HFFc6 (cell line): ENCODE data around the gene SH3RF3. TPM values are rescaled to one million over a fixed set of nuclear protein-coding genes. Genes with fewer than 3 reads are reported as not detected.

Experiments
- DNase-seq: peaks from one replicate; pipeline ENCODE4 v3.0.0-alpha.2; 2018
- H3K27ac Mint-ChIP-seq: 2 replicates; pipeline ENCODE4 v1.8.0; 2020; ENCODE audit warnings: mild to moderate bottlenecking, mixed read lengths
- H3K27me3 Mint-ChIP-seq: 2 replicates; pipeline ENCODE4 v1.8.0; 2021; ENCODE audit warnings: mild to moderate bottlenecking, moderate library complexity, mixed read lengths; ENCODE audit not compliant: insufficient read depth
- H3K36me3 Mint-ChIP-seq: 2 replicates; pipeline ENCODE4 v1.8.0; 2021; ENCODE audit warnings: low read depth, mixed read lengths
- H3K4me1 Mint-ChIP-seq: 2 replicates; pipeline ENCODE4 v1.8.0; 2020; ENCODE audit warnings: low read depth, mixed read lengths
- H3K4me3 Mint-ChIP-seq: 2 replicates; pipeline ENCODE4 v1.8.0; 2020; ENCODE audit warnings: mild to moderate bottlenecking, moderate library complexity, mixed read lengths
- H3K9me3 Mint-ChIP-seq: 2 replicates; pipeline ENCODE4 v1.8.0; 2020; ENCODE audit warnings: mild to moderate bottlenecking, mixed read lengths
- total RNA-seq, 6 experiments: library from RNA; stranded (reverse); fragmentation: NEBNext Ultra II Directional; extraction: Animal tissue kit (Norgen Biotek cat#: 25700); gene quantifications; 2 replicates in 1 of 6; 3 replicates in 5 of 6; pipeline ENCODE4 v1.2.3, GENCODE V29; 2021
- TF ChIP-seq, protein P1 (sequence below): fragments of 200-600 bp; sonication (generic); IDR thresholded peaks from 2 replicates; pipeline ENCODE4 v1.5.0; 2021; ENCODE audit warnings: antibody characterized with exemption, mild to moderate bottlenecking

Gene SH3RF3
- total RNA-seq, 6 experiments from 2014 or later: 2.4 to 4.4 (median 3.7) TPM

DNA sequence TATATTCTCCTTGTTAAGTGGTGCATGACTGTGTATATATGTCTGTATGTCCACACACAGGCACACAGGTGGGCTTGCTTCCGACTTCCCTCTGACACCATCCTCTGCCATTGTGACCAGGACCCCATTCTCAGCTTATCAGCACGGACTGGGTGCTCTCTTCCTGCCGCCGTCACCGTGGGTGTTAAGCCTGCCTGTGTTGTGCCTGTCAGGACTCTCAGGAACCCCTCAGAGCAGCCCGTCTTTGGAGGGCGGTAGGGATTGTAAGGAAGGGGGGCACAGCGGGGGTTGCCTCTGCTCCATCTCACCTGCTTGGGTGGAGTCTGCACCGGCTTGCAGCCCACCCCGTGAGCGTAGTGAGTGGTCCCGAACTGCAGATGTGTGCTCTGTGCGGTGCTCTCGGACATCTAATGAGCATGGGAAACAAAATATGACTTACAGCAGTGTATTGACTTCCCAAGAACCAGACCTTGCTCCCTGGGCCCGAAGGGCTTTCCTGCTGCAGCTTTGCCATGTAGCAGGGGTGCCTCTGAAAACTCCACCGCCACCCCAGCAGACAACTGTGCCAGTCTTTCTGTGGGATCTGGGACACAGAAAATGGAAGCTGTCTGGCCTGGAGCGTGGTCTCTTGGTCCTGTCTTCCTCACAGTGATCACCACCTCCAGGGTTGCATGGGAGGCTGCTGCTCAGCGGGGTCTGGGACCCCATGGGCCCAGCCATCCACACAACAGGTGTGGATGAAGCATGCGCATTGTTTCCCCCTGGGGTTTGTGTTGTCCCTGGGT is 58.9 kb downstream of the SH3RF3 start:
- no peaks in the 10 kb centered on the region for H3K9me3 Mint-ChIP-seq
- no peak overlapping the region for H3K27ac Mint-ChIP-seq
- no peak overlapping the region for H3K4me3 Mint-ChIP-seq
- no peaks in the 10 kb centered on the region for H3K36me3 Mint-ChIP-seq
- no peak for DNase-seq
- peaks cover 27% of the 10 kb centered on the region for H3K4me1 Mint-ChIP-seq
- TF ChIP-seq, protein P1, sequence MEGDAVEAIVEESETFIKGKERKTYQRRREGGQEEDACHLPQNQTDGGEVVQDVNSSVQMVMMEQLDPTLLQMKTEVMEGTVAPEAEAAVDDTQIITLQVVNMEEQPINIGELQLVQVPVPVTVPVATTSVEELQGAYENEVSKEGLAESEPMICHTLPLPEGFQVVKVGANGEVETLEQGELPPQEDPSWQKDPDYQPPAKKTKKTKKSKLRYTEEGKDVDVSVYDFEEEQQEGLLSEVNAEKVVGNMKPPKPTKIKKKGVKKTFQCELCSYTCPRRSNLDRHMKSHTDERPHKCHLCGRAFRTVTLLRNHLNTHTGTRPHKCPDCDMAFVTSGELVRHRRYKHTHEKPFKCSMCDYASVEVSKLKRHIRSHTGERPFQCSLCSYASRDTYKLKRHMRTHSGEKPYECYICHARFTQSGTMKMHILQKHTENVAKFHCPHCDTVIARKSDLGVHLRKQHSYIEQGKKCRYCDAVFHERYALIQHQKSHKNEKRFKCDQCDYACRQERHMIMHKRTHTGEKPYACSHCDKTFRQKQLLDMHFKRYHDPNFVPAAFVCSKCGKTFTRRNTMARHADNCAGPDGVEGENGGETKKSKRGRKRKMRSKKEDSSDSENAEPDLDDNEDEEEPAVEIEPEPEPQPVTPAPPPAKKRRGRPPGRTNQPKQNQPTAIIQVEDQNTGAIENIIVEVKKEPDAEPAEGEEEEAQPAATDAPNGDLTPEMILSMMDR: no peak
- peaks cover 2% of the 10 kb centered on the region; the same call in 1 of the 2 replicates for H3K27me3 Mint-ChIP-seq

DNA sequence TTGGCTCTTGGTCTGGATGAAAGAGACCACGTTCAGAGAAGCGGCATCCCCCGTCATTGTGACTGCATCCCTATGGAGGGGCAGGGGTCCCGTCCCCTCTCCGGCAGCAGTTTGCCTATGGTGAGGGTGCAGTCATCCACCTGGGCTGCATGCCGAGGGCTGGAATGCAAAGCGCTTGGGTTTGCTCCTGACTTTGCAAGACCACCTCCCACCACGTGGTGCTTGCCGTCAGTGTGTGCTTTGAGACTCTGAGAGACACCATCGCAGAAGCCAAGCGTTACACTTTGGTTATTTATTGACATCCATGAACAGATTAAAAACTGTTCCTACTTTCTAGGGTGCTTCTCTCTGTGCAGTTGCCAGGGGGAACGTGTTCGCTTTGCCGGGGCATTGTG is 59.5 kb downstream of the SH3RF3 start:
- Mint-ChIP-seq H3K4me1 (peaks cover 21% of the 10 kb centered on the region), H3K27ac (no peak overlapping the region), H3K9me3 (no peaks in the 10 kb centered on the region), H3K4me3 (no peak overlapping the region), H3K27me3 (peaks cover 2% of the 10 kb centered on the region), H3K36me3 (no peaks in the 10 kb centered on the region)
- DNase-seq: no peak
- TF ChIP-seq, protein P1: no peak

DNA sequence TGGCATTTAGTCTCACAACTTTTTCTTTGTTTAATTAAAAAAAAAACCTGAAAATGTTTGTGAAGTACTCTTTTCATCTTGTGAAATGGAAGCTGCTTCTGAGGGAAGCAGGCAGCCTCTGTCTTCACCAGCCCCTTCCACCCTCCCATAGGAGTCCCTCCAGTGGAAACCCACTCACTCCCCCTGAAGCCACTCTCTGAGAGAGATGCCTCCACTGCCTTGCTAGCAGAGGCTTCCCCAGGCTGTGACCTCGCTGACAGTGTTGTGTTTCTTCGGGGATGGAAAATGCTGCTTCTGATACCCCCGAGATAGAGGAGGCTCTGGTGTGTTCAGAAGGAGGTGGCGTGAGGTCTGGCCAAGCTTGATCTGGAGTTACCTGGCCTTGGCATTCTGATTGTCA is 59.9 kb downstream of the SH3RF3 start:
- no peaks in the 10 kb centered on the region for H3K9me3 Mint-ChIP-seq
- TF ChIP-seq, protein P1: no peak
- H3K4me3 Mint-ChIP-seq: no peak overlapping the region
- H3K27ac Mint-ChIP-seq: no peak overlapping the region
- DNase-seq: no peak
- peaks cover 2% of the 10 kb centered on the region for H3K27me3 Mint-ChIP-seq
- H3K36me3 Mint-ChIP-seq: no peaks in the 10 kb centered on the region
- H3K4me1 Mint-ChIP-seq: peaks cover 21% of the 10 kb centered on the region

DNA sequence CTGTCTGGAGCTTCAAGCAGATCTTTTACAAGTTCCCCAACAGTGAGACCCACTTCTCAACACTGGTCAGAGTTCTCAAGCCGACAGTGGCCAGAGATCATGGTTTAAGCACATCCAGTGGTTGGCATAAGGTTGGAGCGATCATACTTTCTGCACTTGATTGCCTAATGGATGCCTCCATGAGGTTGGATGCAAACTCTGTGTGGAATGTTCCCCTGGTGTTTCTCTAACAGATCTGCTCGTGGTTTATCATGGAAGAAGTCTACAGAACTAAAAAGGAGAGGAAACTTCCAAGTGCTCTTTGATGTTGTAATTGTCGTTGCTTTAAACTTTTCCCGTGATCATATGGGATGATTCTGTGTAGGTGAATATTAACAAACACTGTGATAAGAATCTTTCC is 60.7 kb downstream of the SH3RF3 start:
- H3K27me3 Mint-ChIP-seq: peaks cover 2% of the 10 kb centered on the region
- peaks cover 17% of the 10 kb centered on the region for H3K4me1 Mint-ChIP-seq
- H3K36me3 Mint-ChIP-seq: no peaks in the 10 kb centered on the region
- TF ChIP-seq, protein P1: no peak
- no peaks in the 10 kb centered on the region for H3K9me3 Mint-ChIP-seq
- no peak for DNase-seq
- H3K27ac Mint-ChIP-seq: no peak overlapping the region
- H3K4me3 Mint-ChIP-seq: no peak overlapping the region

DNA sequence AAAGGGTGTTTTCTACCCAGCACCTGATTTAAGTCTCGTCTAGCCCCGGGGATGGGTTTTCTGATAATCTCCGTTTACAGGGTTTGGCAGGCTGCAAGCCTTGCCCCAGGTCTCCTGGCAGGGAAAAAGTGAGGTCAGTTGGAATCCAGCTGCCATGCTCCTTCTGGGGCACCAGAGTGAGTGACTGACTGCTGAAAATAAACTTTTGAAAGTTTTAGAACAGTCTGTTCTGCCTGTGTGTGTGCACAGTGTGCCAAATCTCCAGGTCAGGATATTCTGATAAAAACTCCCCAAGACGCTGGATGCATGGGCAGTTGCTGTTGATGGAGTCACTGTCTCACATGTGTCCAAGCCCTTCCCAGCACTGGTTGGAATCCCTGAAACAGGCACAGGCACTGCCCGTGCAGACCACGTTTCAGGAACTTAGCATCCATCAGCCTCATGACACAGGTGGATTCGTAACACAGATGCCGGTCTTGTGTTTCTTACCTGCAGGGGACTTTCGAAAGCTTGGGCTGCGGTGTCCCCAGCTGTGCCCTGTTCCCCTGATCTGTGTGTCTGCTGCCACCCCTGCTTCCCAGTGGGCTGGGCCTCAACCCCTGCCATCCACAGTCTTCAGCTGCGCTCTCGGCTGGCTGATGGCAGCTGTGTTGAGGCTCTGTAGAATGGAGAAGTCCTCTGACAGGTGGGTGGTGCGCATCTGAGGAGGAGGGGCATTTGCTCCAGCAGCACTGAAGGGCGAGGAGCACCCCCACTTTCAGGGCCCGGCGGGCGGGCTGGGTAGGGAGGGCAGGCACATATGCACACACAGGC is 65.0 kb downstream of the SH3RF3 start:
- Mint-ChIP-seq H3K4me1 (no peaks in the 10 kb centered on the region), H3K9me3 (no peaks in the 10 kb centered on the region), H3K27me3 (peaks cover 6% of the 10 kb centered on the region), H3K36me3 (no peaks in the 10 kb centered on the region), H3K27ac (no peak overlapping the region), H3K4me3 (no peak overlapping the region)
- TF ChIP-seq, protein P1: no peak
- DNase-seq: no peak
